NCI-H146 treated with DMSO at 0.1 percent for 48 hours (cell line): ENCODE measurements around the gene WIZ.
A peak's percentile ranks its signal among the peaks of the same experiment; 100 is the strongest.

Experiments
- DNase-seq: peaks from one replicate; lab custom pipeline; 2025; ENCODE audit not compliant: unreplicated experiment; lab: John Stamatoyannopoulos, UW

The WIZ gene

GRCh38 chr19:15467734-15468214 is 18.0 kb upstream of the WIZ start:
- DNase-seq, result no peak

GRCh38 chr19:15466851-15467733 is 17.3 kb upstream of the WIZ start:
- DNase-seq, result no peak

GRCh38 chr19:15464394-15465385 is 14.9 kb upstream of the WIZ start, which contains the start of gene RASAL3:
TSS of gene RASAL3 (minus strand) at chr19:15464544. CDS start at chr19:15464358, 186 bp downstream.
- no peak for DNase-seq

- DNase-seq, result no peak
These were observed 14.2 kb upstream of the WIZ start for GRCh38 chr19:15463861-15464371.

- no peak for DNase-seq
These were observed 11.9 kb upstream of the WIZ start for GRCh38 chr19:15461694-15462093.

- no peak for DNase-seq
These were observed 8.1 kb upstream of the WIZ start for GRCh38 chr19:15457701-15458484.

GRCh38 chr19:15456871-15457700 is 7.3 kb upstream of the WIZ start:
- DNase-seq, result peak; percentile 59

GRCh38 chr19:15456441-15456840 is 6.7 kb upstream of the WIZ start:
- DNase-seq, result no peak

- DNase-seq, result no peak
These were observed 6.2 kb upstream of the WIZ start for GRCh38 chr19:15455996-15456395.

- DNase-seq, result no peak
These were observed 4.4 kb upstream of the WIZ start for GRCh38 chr19:15453906-15454860.

GRCh38 chr19:15453091-15453578 is 3.4 kb upstream of the WIZ start:
- DNase-seq, result no peak

- peak; percentile 57 for DNase-seq
These were observed 2.6 kb upstream of the WIZ start for GRCh38 chr19:15452111-15453047.

GRCh38 chr19:15450528-15450890 is 753 bp upstream of the WIZ start:
- no peak for DNase-seq

- DNase-seq, result no peak
These were observed 757 bp downstream of the WIZ start for GRCh38 chr19:15448778-15449619.

GRCh38 chr19:15448044-15448777 is 1.5 kb downstream of the WIZ start:
- DNase-seq, result no peak

- DNase-seq, result no peak
These were observed 2.7 kb downstream of the WIZ start for GRCh38 chr19:15447057-15447456.
